MM.1S (cell line): Measurements from ENCODE around the gene OR56A1.

Experiments used
- DNase-seq: peaks from one replicate; pipeline ENCODE4 v3.0.0-alpha.2; 2015
- H2AFZ ChIP-seq: fragments of 300-600 bp; sonication (generic); 2 replicates; pipeline ENCODE4 v1.6.0; 2016; ENCODE audit warnings: antibody characterized with exemption, low read length
- H3F3A ChIP-seq: fragments of 300-600 bp; sonication (generic); 2 replicates; pipeline ENCODE4 v1.6.1; 2016; ENCODE audit warnings: mild to moderate bottlenecking, antibody characterized with exemption, low read length, moderate library complexity, mixed read lengths; ENCODE audit not compliant: insufficient read depth
- H3K27ac ChIP-seq: fragments of 300-600 bp; sonication (generic); 2 replicates; pipeline ENCODE4 v1.5.1; 2016; ENCODE audit warnings: mild to moderate bottlenecking, low read length
- H3K27me3 ChIP-seq: fragments of 300-600 bp; sonication (generic); replicated peaks from 2 replicates; pipeline ENCODE4 v1.6.0; 2016; ENCODE audit warnings: low read length; ENCODE audit not compliant: insufficient read depth
- H3K36me3 ChIP-seq: fragments of 300-600 bp; sonication (generic); replicated peaks from 2 replicates; pipeline ENCODE4 v1.6.1; 2016; ENCODE audit warnings: mild to moderate bottlenecking, low read length, mixed read lengths; ENCODE audit not compliant: insufficient read depth
- H3K4me1 ChIP-seq: fragments of 300-600 bp; sonication (generic); 2 replicates; pipeline ENCODE4 v1.6.1; 2016; ENCODE audit warnings: low read length, mixed read lengths
- H3K4me2 ChIP-seq: fragments of 300-600 bp; sonication (generic); 2 replicates; pipeline ENCODE4 v1.6.0; 2016; ENCODE audit warnings: low read depth, low read length
- H3K4me3 ChIP-seq: fragments of 300-600 bp; sonication (generic); 2 replicates; pipeline ENCODE4 v1.5.1; 2016; ENCODE audit warnings: low read length, mixed read lengths
- H3K79me2 ChIP-seq: fragments of 300-600 bp; sonication (generic); 2 replicates; pipeline ENCODE4 v1.6.1; 2016; ENCODE audit warnings: mixed run types, low read length, mixed read lengths
- H3K9ac ChIP-seq: fragments of 300-600 bp; sonication (generic); 2 replicates; pipeline ENCODE4 v1.6.1; 2016; ENCODE audit warnings: low read length, mixed read lengths
- H3K9me2 ChIP-seq: fragments of 300-600 bp; sonication (generic); replicated peaks from 2 replicates; pipeline ENCODE4 v1.6.1; 2016; ENCODE audit warnings: mild to moderate bottlenecking, low read length, mixed read lengths; ENCODE audit not compliant: insufficient read depth
- H3K9me3 ChIP-seq: fragments of 300-600 bp; sonication (generic); replicated peaks from 2 replicates; pipeline ENCODE4 v1.6.1; 2016; ENCODE audit warnings: mild to moderate bottlenecking, low read length, mixed read lengths; ENCODE audit not compliant: insufficient read depth
- H4K20me1 ChIP-seq: fragments of 300-600 bp; sonication (generic); 2 replicates; pipeline ENCODE4 v1.6.1; 2016; ENCODE audit warnings: mild to moderate bottlenecking, low read length, moderate library complexity, mixed read lengths; ENCODE audit not compliant: insufficient read depth
- EZH2 ChIP-seq: fragments of 300-600 bp; sonication (generic); optimal IDR thresholded peaks from 2 replicates; pipeline ENCODE3; 2017; ENCODE audit warnings: low read depth, mild to moderate bottlenecking, antibody characterized with exemption, low read length, mixed read lengths
- EZH2phosphoT487 ChIP-seq: fragments of 300-600 bp; sonication (generic); IDR thresholded peaks from 2 replicates; pipeline ENCODE4 v1.6.1; 2018; ENCODE audit warnings: antibody characterized with exemption, low read length
- TF ChIP-seq, protein P1 (sequence below): fragments of 300-600 bp; sonication (generic); IDR thresholded peaks from 2 replicates; pipeline ENCODE4 v1.5.1; 2016; ENCODE audit warnings: antibody characterized with exemption, low read length, mixed read lengths

The OR56A1 gene

DNA sequence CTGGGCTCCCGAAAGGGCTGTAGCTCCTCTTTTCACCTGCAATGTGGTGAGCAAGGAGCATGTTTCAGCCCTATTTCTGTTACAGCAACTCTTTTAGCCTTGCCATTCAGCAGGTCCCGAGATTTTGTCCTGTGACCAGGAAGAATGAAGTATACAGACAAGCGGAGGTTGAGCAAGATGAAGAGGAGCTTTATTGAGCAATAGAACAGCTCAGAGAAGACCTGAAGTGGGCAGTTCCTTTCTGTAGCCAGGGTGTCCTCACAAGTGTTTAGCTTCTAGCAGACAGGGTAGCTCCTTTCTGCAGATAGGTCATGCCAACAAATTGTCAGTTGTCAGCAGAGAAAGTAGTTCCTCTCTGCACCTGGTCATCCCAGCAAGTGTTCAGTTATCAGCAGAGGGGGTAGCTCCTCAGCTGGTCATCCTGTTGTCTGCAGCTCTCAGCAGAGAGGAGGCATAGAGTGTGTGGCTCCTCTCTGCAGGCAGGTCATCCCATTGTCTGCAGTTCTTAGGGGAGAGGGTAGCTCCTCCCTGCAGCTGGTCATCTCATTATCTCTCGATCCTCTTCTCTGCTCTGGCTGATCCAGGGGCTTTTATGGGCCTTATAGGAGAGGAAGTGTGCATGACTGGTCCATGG lies 18.4 kb downstream of the OR56A1 start:
- H3K36me3 ChIP-seq: no peaks in the 10 kb centered on the region
- H3K9me2 ChIP-seq: no peaks in the 10 kb centered on the region
- TF ChIP-seq EZH2 (no peak), EZH2phosphoT487 (no peak)
- TF ChIP-seq, protein P1, sequence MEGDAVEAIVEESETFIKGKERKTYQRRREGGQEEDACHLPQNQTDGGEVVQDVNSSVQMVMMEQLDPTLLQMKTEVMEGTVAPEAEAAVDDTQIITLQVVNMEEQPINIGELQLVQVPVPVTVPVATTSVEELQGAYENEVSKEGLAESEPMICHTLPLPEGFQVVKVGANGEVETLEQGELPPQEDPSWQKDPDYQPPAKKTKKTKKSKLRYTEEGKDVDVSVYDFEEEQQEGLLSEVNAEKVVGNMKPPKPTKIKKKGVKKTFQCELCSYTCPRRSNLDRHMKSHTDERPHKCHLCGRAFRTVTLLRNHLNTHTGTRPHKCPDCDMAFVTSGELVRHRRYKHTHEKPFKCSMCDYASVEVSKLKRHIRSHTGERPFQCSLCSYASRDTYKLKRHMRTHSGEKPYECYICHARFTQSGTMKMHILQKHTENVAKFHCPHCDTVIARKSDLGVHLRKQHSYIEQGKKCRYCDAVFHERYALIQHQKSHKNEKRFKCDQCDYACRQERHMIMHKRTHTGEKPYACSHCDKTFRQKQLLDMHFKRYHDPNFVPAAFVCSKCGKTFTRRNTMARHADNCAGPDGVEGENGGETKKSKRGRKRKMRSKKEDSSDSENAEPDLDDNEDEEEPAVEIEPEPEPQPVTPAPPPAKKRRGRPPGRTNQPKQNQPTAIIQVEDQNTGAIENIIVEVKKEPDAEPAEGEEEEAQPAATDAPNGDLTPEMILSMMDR: no peak
- H3K9me3 ChIP-seq: no peaks in the 10 kb centered on the region
- no peaks in the 10 kb centered on the region for H3K27me3 ChIP-seq
- no peaks in the 10 kb centered on the region for H3K4me1 ChIP-seq
- no peak overlapping the region for H2AFZ ChIP-seq
- H3K4me2 ChIP-seq: no peak overlapping the region
- H4K20me1 ChIP-seq: no peaks in the 10 kb centered on the region
- no peaks in the 10 kb centered on the region for H3K79me2 ChIP-seq
- H3F3A ChIP-seq: no peaks in the 10 kb centered on the region
- DNase-seq: no peak
- H3K4me3 ChIP-seq: no peak overlapping the region
- H3K9ac ChIP-seq: no peak overlapping the region
- no peak overlapping the region for H3K27ac ChIP-seq

DNA sequence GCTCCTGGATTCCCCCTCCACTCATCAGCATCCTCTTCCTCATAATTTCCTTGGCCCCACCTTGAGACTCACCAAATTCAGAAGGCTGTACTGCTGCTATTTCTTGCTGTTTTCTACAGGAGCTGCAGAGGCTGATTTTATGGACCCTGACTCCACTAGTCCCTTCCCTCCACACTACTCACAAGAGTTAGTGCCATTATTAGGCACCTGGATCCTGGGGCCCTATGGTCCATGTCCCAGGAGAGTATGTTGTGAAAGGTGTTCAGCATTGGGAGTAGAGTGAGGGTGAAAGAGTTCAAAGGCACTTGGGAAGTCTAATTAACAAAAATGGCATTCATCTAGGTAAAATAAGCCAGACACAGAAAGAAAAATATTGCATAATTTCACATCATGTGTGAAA lies 23.7 kb downstream of the OR56A1 start, which contains the start of gene OR56A4:
Gene OR56A4 (minus strand): TSS at position 101 of the 400 bp plus-strand sequence. CDS start 3,954 bp downstream, outside the sequence.
- H3K4me3 ChIP-seq: no peak within 1 kb of the TSS
- H3K4me2 ChIP-seq: no peak within 1 kb of the TSS
- H3K36me3 ChIP-seq: no peaks in the 10 kb centered on the region
- H2AFZ ChIP-seq: no peak within 1 kb of the TSS
- H3K4me1 ChIP-seq: no peaks in the 10 kb centered on the region
- no peaks in the 10 kb centered on the region for H3K9me3 ChIP-seq
- TF ChIP-seq EZH2 (no peak), EZH2phosphoT487 (no peak)
- TF ChIP-seq, protein P1: no peak
- no peaks in the 10 kb centered on the region for H3K79me2 ChIP-seq
- H3K9ac ChIP-seq: no peak within 1 kb of the TSS
- no peak within 1 kb of the TSS for H3K27ac ChIP-seq
- H3K9me2 ChIP-seq: no peaks in the 10 kb centered on the region
- H3F3A ChIP-seq: no peaks in the 10 kb centered on the region
- DNase-seq: no peak
- no peaks in the 10 kb centered on the region for H3K27me3 ChIP-seq
- no peaks in the 10 kb centered on the region for H4K20me1 ChIP-seq

DNA sequence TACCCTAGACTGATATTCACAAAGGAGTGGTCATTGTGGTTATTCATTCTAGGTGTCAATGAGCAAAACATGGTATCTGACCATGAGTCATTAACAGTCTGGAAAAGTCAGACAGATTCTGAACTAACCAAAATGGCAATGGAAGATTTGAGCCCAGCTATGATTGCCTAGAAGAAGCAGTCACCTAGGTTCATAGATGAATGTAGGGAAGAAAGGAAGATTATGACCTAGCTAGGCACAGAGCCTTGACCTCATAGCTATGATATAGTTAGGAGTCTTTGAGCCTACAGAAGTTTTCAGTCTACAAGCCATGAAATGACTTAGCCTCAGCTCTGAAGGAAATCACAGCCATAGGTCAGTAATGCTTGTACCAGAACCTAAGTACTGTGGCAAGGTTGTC lies 24.2 kb downstream of the OR56A1 start:
- H3K79me2 ChIP-seq: no peaks in the 10 kb centered on the region
- DNase-seq: no peak
- no peaks in the 10 kb centered on the region for H3K4me1 ChIP-seq
- no peaks in the 10 kb centered on the region for H3K36me3 ChIP-seq
- H4K20me1 ChIP-seq: no peaks in the 10 kb centered on the region
- H3K27me3 ChIP-seq: no peaks in the 10 kb centered on the region
- no peaks in the 10 kb centered on the region for H3K9me2 ChIP-seq
- no peak overlapping the region for H3K9ac ChIP-seq
- no peak overlapping the region for H3K4me2 ChIP-seq
- no peak overlapping the region for H3K4me3 ChIP-seq
- H3K9me3 ChIP-seq: no peaks in the 10 kb centered on the region
- no peaks in the 10 kb centered on the region for H3F3A ChIP-seq
- TF ChIP-seq, protein P1: no peak
- no peak for TF ChIP-seq EZH2phosphoT487
- H2AFZ ChIP-seq: no peak overlapping the region
- no peak overlapping the region for H3K27ac ChIP-seq
